Fibroblast of lung (primary cell): Measurements from ENCODE around the gene TMX4. TPM values are rescaled to one million over a fixed set of nuclear protein-coding genes. Genes with fewer than 3 reads are reported as not detected.

Experiments
- DNase-seq, 2 donors: peaks; one replicate each; pipeline versions ENCODE4 v3.0.0 to v3.0.0-alpha.2; 2010; ENCODE audit warnings: low read depth in 2 of 2
- H2AFZ ChIP-seq: 2 replicates; pipeline ENCODE4 v1.5.1; 2012; ENCODE audit warnings: low read length, control low read depth, inconsistent platforms
- H3K27ac ChIP-seq: 2 replicates; pipeline ENCODE4 v1.5.1; 2011; ENCODE audit warnings: low read length, control low read depth; ENCODE audit not compliant: insufficient read depth
- H3K27me3 ChIP-seq: 2 replicates; pipeline ENCODE4 v1.5.1; 2011; ENCODE audit warnings: mild to moderate bottlenecking, low read length; ENCODE audit not compliant: control insufficient read depth, insufficient read depth
- H3K36me3 ChIP-seq: 2 replicates; pipeline ENCODE4 v1.5.1; 2011; ENCODE audit warnings: low read length; ENCODE audit not compliant: control insufficient read depth, insufficient read depth
- H3K4me1 ChIP-seq: 2 replicates; pipeline ENCODE4 v1.5.1; 2011; ENCODE audit warnings: low read length; ENCODE audit not compliant: control insufficient read depth, insufficient read depth; ENCODE audit errors: extremely low read depth
- H3K4me2 ChIP-seq: 2 replicates; pipeline ENCODE4 v1.5.1; 2011; ENCODE audit warnings: low read length, control low read depth; ENCODE audit not compliant: insufficient read depth; ENCODE audit errors: extremely low read depth
- H3K4me3 ChIP-seq, 4 experiments: fragments of 200-600 bp in 1 of 4; sonication (generic) in 1 of 4; replicated peaks in 1 of 4; 2 replicates each; pipeline ENCODE4 v1.5.1; 2011 to 2016; ENCODE audit warnings: low read length in 4 of 4, low read depth in 3 of 4, mild to moderate bottlenecking in 3 of 4, control low read depth in 2 of 4, inconsistent platforms in 1 of 4, mixed read lengths in 1 of 4; ENCODE audit not compliant: insufficient read depth in 1 of 4; ENCODE audit errors: control extremely low read depth in 1 of 4
- H3K79me2 ChIP-seq: 2 replicates; pipeline ENCODE4 v1.5.1; 2012; ENCODE audit warnings: mild to moderate bottlenecking, low read length, inconsistent platforms; ENCODE audit not compliant: control insufficient read depth, insufficient read depth
- H3K9ac ChIP-seq: 2 replicates; pipeline ENCODE4 v1.5.1; 2011; ENCODE audit warnings: mild to moderate bottlenecking, low read length, control low read depth; ENCODE audit not compliant: insufficient read depth
- H3K9me3 ChIP-seq: 2 replicates; pipeline ENCODE4 v1.5.1; 2012; ENCODE audit warnings: low read depth, low read length; ENCODE audit not compliant: control insufficient read depth, insufficient read depth
- H4K20me1 ChIP-seq: 2 replicates; pipeline ENCODE4 v1.5.1; 2011; ENCODE audit warnings: low read length; ENCODE audit not compliant: control insufficient read depth, insufficient read depth; ENCODE audit errors: extremely low read depth
- CTCF ChIP-seq, 2 donors: IDR thresholded peaks in 1 of 2; conservative IDR thresholded peaks in 1 of 2; 1 replicate in 1 of 2; 2 replicates in 1 of 2; pipeline ENCODE4 v1.5.1; 2011 to 2012; ENCODE audit warnings: low read length in 2 of 2, control low read depth in 1 of 2, inconsistent platforms in 1 of 2, low read depth in 1 of 2, mild to moderate bottlenecking in 1 of 2
- EZH2 ChIP-seq: IDR thresholded peaks from 2 replicates; pipeline ENCODE4 v1.5.1; 2012; ENCODE audit warnings: low read length, control low read depth, mild to moderate bottlenecking; ENCODE audit errors: missing control alignments
- polyA plus RNA-seq, 2 donors: library from polyadenylated mRNA; depleted of rRNA in 1 of 2; stranded (reverse) in 1 of 2; unstranded in 1 of 2; fragments of >200 nt; gene quantifications; 2 replicates each; pipeline ENCODE4 v1.2.1, GENCODE V29; 2011 to 2012; ENCODE audit warnings: missing spikeins in 1 of 2
- total RNA-seq: library from RNA; depleted of rRNA; stranded (reverse); fragments of >200 nt; gene quantifications from 2 replicates; pipeline ENCODE4 v1.2.1, GENCODE V29; 2014

Gene TMX4
- total and polyA plus RNA-seq, 2 donors (not counting 1 experiment from before 2014, with no cell fraction given): 20.5 to 21.2 TPM

DNA sequence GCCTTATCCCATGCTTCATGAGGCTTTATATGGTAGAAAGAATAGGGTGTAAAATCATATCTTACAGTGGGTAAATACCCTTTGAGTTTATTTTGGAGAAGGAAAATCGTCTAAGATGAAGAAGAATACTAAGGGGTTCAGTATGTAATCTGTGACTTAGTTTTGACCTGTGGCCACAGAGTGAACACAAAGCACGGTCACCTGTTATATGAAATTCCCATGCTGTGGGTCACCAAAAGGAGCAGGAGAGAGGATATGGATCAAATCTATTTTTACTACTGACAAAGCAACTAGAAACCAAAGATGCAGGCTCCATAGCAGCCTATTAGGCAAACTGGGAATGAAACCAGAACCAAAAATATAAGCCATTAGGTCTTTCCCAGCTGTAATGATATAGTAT lies 75.7 kb downstream of the TMX4 start:
- H3K27ac ChIP-seq: no peak overlapping the region
- no peak overlapping the region for H3K4me2 ChIP-seq
- no peaks in the 10 kb centered on the region for H3K36me3 ChIP-seq
- no peaks in the 10 kb centered on the region for H3K79me2 ChIP-seq
- no peaks in the 10 kb centered on the region for H3K9me3 ChIP-seq
- no peak for TF ChIP-seq CTCF (conservative IDR thresholded peaks at IDR 0.05 in 1 of 2, IDR thresholded peaks at IDR 0.05 in 1 of 2; ENCODE audit: low read depth in 1 of 2, low read length in 2 of 2)
- no peak for TF ChIP-seq EZH2
- no peaks in the 10 kb centered on the region for H3K27me3 ChIP-seq
- no peak for DNase-seq
- no peaks in the 10 kb centered on the region for H4K20me1 ChIP-seq
- H2AFZ ChIP-seq: no peak overlapping the region
- no peaks in the 10 kb centered on the region for H3K4me1 ChIP-seq
- H3K4me3 ChIP-seq: no peak overlapping the region
- H3K9ac ChIP-seq: no peak overlapping the region

DNA sequence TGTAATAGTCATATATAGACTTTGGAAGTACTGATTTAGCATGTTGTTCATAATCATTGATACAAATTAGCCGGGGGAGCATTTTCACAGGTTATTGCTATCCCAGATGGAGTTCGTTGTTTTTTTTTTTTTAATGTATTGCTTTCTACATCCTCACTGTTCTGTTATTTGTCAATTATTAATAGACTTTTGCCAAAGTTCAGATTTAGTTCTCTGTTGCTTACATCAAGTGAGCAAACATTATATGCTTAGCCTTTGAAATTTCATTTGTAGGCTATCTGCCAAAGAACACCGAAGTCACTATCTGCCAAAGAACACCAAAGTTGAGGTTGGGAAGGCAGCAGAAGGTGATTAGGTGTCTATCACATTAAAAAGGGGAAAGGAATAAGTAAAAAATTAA lies 79.2 kb downstream of the TMX4 start, which contains the start of gene HAO1:
Gene HAO1, minus strand, starts transcription at position 118 of the 400 bp plus-strand sequence. Its CDS starts 36 bp downstream, at position 82.
- TF ChIP-seq EZH2: no peak
- TF ChIP-seq CTCF (conservative IDR thresholded peaks at IDR 0.05 in 1 of 2, IDR thresholded peaks at IDR 0.05 in 1 of 2; ENCODE audit: low read depth in 1 of 2, low read length in 2 of 2): no peak
- H2AFZ ChIP-seq: no peak within 1 kb of the TSS

DNA sequence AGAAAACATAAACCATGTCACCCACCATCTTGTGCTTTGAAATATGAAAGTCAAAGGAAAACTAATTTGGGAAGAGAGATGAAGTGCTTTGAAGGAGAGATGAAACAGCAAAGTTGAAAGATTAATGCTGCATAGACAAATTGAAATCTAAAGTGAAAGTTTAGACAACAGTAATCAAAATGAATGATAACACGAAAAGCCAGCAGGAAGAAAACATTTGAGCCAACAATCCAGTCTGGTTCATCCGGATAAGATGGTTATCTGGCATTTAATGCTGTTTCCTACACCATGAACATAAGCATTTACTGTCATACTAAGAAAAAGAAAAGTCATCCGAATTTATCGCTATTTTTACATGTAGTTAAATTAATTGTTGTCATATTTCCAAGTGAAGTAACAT lies 79.9 kb downstream of the TMX4 start:
- no peak for DNase-seq
- no peaks in the 10 kb centered on the region for H3K4me1 ChIP-seq
- H3K4me2 ChIP-seq: no peak overlapping the region
- no peak overlapping the region for H3K9ac ChIP-seq
- H3K27me3 ChIP-seq: no peaks in the 10 kb centered on the region
- H3K27ac ChIP-seq: no peak overlapping the region
- no peaks in the 10 kb centered on the region for H3K9me3 ChIP-seq
- no peak overlapping the region for H3K4me3 ChIP-seq
- H2AFZ ChIP-seq: no peak overlapping the region
- TF ChIP-seq EZH2 (no peak), CTCF (conservative IDR thresholded peaks at IDR 0.05 in 1 of 2, IDR thresholded peaks at IDR 0.05 in 1 of 2; ENCODE audit: low read depth in 1 of 2, low read length in 2 of 2) (no peak)
- no peaks in the 10 kb centered on the region for H3K36me3 ChIP-seq
- H3K79me2 ChIP-seq: no peaks in the 10 kb centered on the region
- H4K20me1 ChIP-seq: no peaks in the 10 kb centered on the region

More for the DNA sequence above, 79.2 kb downstream of the TMX4 start, which contains the start of gene HAO1:
- Histone ChIP-seq H3K27ac (no peak within 1 kb of the TSS), H3K79me2 (no peaks in the 10 kb centered on the region), H4K20me1 (no peaks in the 10 kb centered on the region), H3K36me3 (no peaks in the 10 kb centered on the region), H3K4me1 (no peaks in the 10 kb centered on the region), H3K4me3 (no peak within 1 kb of the TSS), H3K9me3 (no peaks in the 10 kb centered on the region), H3K4me2 (no peak within 1 kb of the TSS), H3K27me3 (no peaks in the 10 kb centered on the region), H3K9ac (no peak within 1 kb of the TSS)
- no peak for DNase-seq
